ENCODE measurements around the gene ZNF503. TPM values are rescaled to one million over a fixed set of nuclear protein-coding genes. Genes with fewer than 3 reads are reported as not detected.

The ZNF503 gene
- total RNA-seq, 1 experiment from 2014 or later: 1.5 TPM

GRCh38 chr10:75441196-75441595 is 39.6 kb upstream of the ZNF503 start:
- no peak overlapping the region for H3K4me2 ChIP-seq
- ChIA-PET CTCF (no interaction called here), POLR2A (ENCODE audit: unreplicated experiment) (no interaction called here)
- no peak overlapping the region for H3K4me3 ChIP-seq
- peaks cover 30% of the 10 kb centered on the region for H3K9me3 ChIP-seq (ENCODE audit: insufficient read depth, low read depth)
- no peak overlapping the region for H2AFZ ChIP-seq
- H3K27me3 ChIP-seq (ENCODE audit: insufficient read depth, low read depth): no peaks in the 10 kb centered on the region
- no peaks in the 10 kb centered on the region for H4K20me1 ChIP-seq (ENCODE audit: insufficient read depth)
- DNase-seq: no peak
- TF ChIP-seq CTCF (conservative IDR thresholded peaks at IDR 0.05) (no peak), EZH2 (IDR thresholded peaks at IDR 0.05; ENCODE audit: low read depth) (no peak)
- no peaks in the 10 kb centered on the region for H3K79me2 ChIP-seq (ENCODE audit: low read depth)
- no peaks in the 10 kb centered on the region for H3F3A ChIP-seq (ENCODE audit: insufficient read depth, low read depth)
- intact Hi-C loops (cut with micrococcal nuclease; ENCODE audit: unreplicated experiment): no loop called here
- no peak overlapping the region for H3K27ac ChIP-seq
- H3K4me1 ChIP-seq (replicated peaks; ENCODE audit: insufficient read depth): no peaks in the 10 kb centered on the region
- no peaks in the 10 kb centered on the region for H3K9me2 ChIP-seq (ENCODE audit: insufficient read depth)
- no peaks in the 10 kb centered on the region for H3K36me3 ChIP-seq (ENCODE audit: low read depth)
- BruUV-seq (replicated peaks): no TSS peak

GRCh38 chr10:75440271-75440793 is 38.8 kb upstream of the ZNF503 start:
- Histone ChIP-seq H3K27me3 (ENCODE audit: insufficient read depth, low read depth) (no peaks in the 10 kb centered on the region), H3K36me3 (ENCODE audit: low read depth) (no peaks in the 10 kb centered on the region), H3K9me2 (ENCODE audit: insufficient read depth) (no peaks in the 10 kb centered on the region), H3K27ac (no peak overlapping the region), H3K4me3 (no peak overlapping the region), H3K4me1 (replicated peaks; ENCODE audit: insufficient read depth) (no peaks in the 10 kb centered on the region), H3F3A (ENCODE audit: insufficient read depth, low read depth) (no peaks in the 10 kb centered on the region), H4K20me1 (ENCODE audit: insufficient read depth) (no peaks in the 10 kb centered on the region), H2AFZ (no peak overlapping the region), H3K79me2 (ENCODE audit: low read depth) (no peaks in the 10 kb centered on the region), H3K9me3 (ENCODE audit: insufficient read depth, low read depth) (peaks cover 25% of the 10 kb centered on the region), H3K4me2 (no peak overlapping the region)
- no peak for DNase-seq
- ChIA-PET POLR2A (ENCODE audit: unreplicated experiment) (no interaction called here), CTCF (no interaction called here)
- no TSS peak for BruUV-seq (replicated peaks)
- intact Hi-C loops (cut with micrococcal nuclease; ENCODE audit: unreplicated experiment): no loop called here
- no peak for TF ChIP-seq EZH2 (IDR thresholded peaks at IDR 0.05; ENCODE audit: low read depth)
- TF ChIP-seq CTCF (conservative IDR thresholded peaks at IDR 0.05): no peak

GRCh38 chr10:75439811-75440210 is 38.2 kb upstream of the ZNF503 start:
- H3K27ac ChIP-seq: no peak overlapping the region
- intact Hi-C loops (cut with micrococcal nuclease; ENCODE audit: unreplicated experiment): no loop called here
- TF ChIP-seq CTCF (conservative IDR thresholded peaks at IDR 0.05): no peak
- TF ChIP-seq EZH2 (IDR thresholded peaks at IDR 0.05; ENCODE audit: low read depth): no peak
- no peaks in the 10 kb centered on the region for H4K20me1 ChIP-seq (ENCODE audit: insufficient read depth)
- H3K27me3 ChIP-seq (ENCODE audit: insufficient read depth, low read depth): no peaks in the 10 kb centered on the region
- POLR2A ChIA-PET (ENCODE audit: unreplicated experiment): no interaction called here
- H2AFZ ChIP-seq: no peak overlapping the region
- H3K79me2 ChIP-seq (ENCODE audit: low read depth): no peaks in the 10 kb centered on the region
- no peak overlapping the region for H3K4me2 ChIP-seq
- CTCF ChIA-PET: no interaction called here
- H3K4me1 ChIP-seq (replicated peaks; ENCODE audit: insufficient read depth): no peaks in the 10 kb centered on the region
- no peaks in the 10 kb centered on the region for H3F3A ChIP-seq (ENCODE audit: insufficient read depth, low read depth)
- H3K4me3 ChIP-seq: no peak overlapping the region
- DNase-seq: no peak
- no TSS peak for BruUV-seq (replicated peaks)
- peaks cover 20% of the 10 kb centered on the region; the same call in 1 of the 2 replicates for H3K9me3 ChIP-seq (ENCODE audit: insufficient read depth, low read depth)
- H3K36me3 ChIP-seq (ENCODE audit: low read depth): no peaks in the 10 kb centered on the region
- no peaks in the 10 kb centered on the region for H3K9me2 ChIP-seq (ENCODE audit: insufficient read depth)
